HEK293 (cell line): ENCODE results near the gene C1orf52.

Experiments
- CTCF ChIA-PET: fragments of 350-600 bp; formaldehyde crosslinking; extraction: SDS; loops from one replicate; lab custom pipeline; 2021; ENCODE audit warnings: antibody characterized with exemption; lab: Yijun Ruan, JAX
- POLR2A ChIA-PET: fragments of 300-600 bp; formaldehyde crosslinking; extraction: SDS; loops from one replicate; lab custom pipeline; 2020; ENCODE audit warnings: antibody characterized with exemption, inconsistent platforms; lab: Yijun Ruan, JAX
- H3K27ac ChIP-seq: fragments of 200-500 bp; sonication (Bioruptor generic); 2 replicates; pipeline ENCODE4 v1.5.1; 2014; ENCODE audit warnings: low read depth, low read length, control low read depth, inconsistent platforms; ENCODE audit errors: extremely low read depth
- H3K36me3 ChIP-seq, 2 experiments: fragments of 200-500 bp in 1 of 2; sonication (Bioruptor generic) in 1 of 2; 1 replicate in 1 of 2; 2 replicates in 1 of 2; pipeline ENCODE4 v1.5.1; 2014 to 2017; ENCODE audit warnings: inconsistent platforms in 2 of 2, low read length in 2 of 2; ENCODE audit not compliant: control insufficient read depth in 2 of 2, insufficient read depth in 1 of 2
- H3K4me1 ChIP-seq: fragments of 200-500 bp; sonication (Bioruptor generic); 2 replicates; pipeline ENCODE4 v1.5.1; 2014; ENCODE audit warnings: mild to moderate bottlenecking, low read length, inconsistent platforms; ENCODE audit not compliant: control insufficient read depth, insufficient read depth
- H3K4me3 ChIP-seq: 2 replicates; pipeline ENCODE4 v1.5.1; 2011; ENCODE audit warnings: low read depth, mild to moderate bottlenecking, control low read depth, low read length, moderate library complexity
- H3K9me3 ChIP-seq: fragments of 200-500 bp; sonication (Bioruptor generic); 2 replicates; pipeline ENCODE4 v1.5.1; 2014; ENCODE audit warnings: low read depth, low read length, inconsistent platforms; ENCODE audit not compliant: control insufficient read depth, insufficient read depth
- HOXD13 ChIP-seq: sonication (generic); formaldehyde crosslinking; IDR thresholded peaks from 2 replicates; pipeline ENCODE4 v1.8.0; 2022; ENCODE audit warnings: missing genetic modification reagents, borderline replicate concordance
- KLF1 ChIP-seq: fragments of 450-650 bp; formaldehyde crosslinking; IDR thresholded peaks from 2 replicates; pipeline ENCODE4 v1.5.1; 2016; ENCODE audit warnings: missing biosample characterization, missing genetic modification characterization
- SALL2 ChIP-seq: fragments of 450-650 bp; formaldehyde crosslinking; IDR thresholded peaks from 2 replicates; pipeline ENCODE4 v1.5.0; 2017; ENCODE audit warnings: missing biosample characterization, mild to moderate bottlenecking, missing genetic modification characterization, borderline replicate concordance
- ZBTB8A ChIP-seq: fragments of 450-650 bp; formaldehyde crosslinking; IDR thresholded peaks from 2 replicates; pipeline ENCODE4 v1.5.1; 2016; ENCODE audit warnings: missing biosample characterization, missing genetic modification characterization
- ZNF223 ChIP-seq: fragments of 450-650 bp; formaldehyde crosslinking; IDR thresholded peaks from 2 replicates; pipeline ENCODE4 v1.5.1; 2016; ENCODE audit warnings: missing biosample characterization, missing genetic modification characterization
- ZNF274 ChIP-seq, 2 experiments: fragments of 200-500 bp in 1 of 2; fragments of 450-650 bp in 1 of 2; sonication (Bioruptor generic) in 1 of 2; formaldehyde crosslinking in 1 of 2; IDR thresholded peaks; 2 replicates each; pipeline versions ENCODE4 v1.5.1 to v1.6.1; 2014 to 2016; ENCODE audit warnings: borderline replicate concordance in 1 of 2, inconsistent platforms in 1 of 2, low read length in 1 of 2, missing biosample characterization in 1 of 2, missing genetic modification characterization in 1 of 2
- ZNF530 ChIP-seq: fragments of 450-650 bp; formaldehyde crosslinking; IDR thresholded peaks from 2 replicates; pipeline ENCODE4 v1.5.1; 2016; ENCODE audit warnings: low read depth, missing biosample characterization, missing genetic modification characterization
- ZNF558 ChIP-seq: fragments of 450-650 bp; formaldehyde crosslinking; IDR thresholded peaks from 2 replicates; pipeline ENCODE4 v1.5.1; 2016; ENCODE audit warnings: missing biosample characterization, missing genetic modification characterization
- ZNF560 ChIP-seq: fragments of 450-650 bp; formaldehyde crosslinking; IDR thresholded peaks from 2 replicates; pipeline ENCODE4 v1.5.1; 2017; ENCODE audit warnings: missing biosample characterization, missing genetic modification characterization, borderline replicate concordance
- ZNF621 ChIP-seq: fragments of 450-650 bp; formaldehyde crosslinking; IDR thresholded peaks from 2 replicates; pipeline ENCODE4 v1.5.1; 2017; ENCODE audit warnings: missing biosample characterization, missing genetic modification characterization
- ZNF76 ChIP-seq: fragments of 450-650 bp; formaldehyde crosslinking; IDR thresholded peaks from 2 replicates; pipeline ENCODE4; 2016; ENCODE audit warnings: low read depth, missing biosample characterization, missing genetic modification characterization, borderline replicate concordance
- TF ChIP-seq, protein P1 (sequence below): fragments of 450-650 bp; formaldehyde crosslinking; IDR thresholded peaks from 2 replicates; pipeline ENCODE4 v1.5.1; 2016; ENCODE audit warnings: missing biosample characterization, missing genetic modification characterization
- TF ChIP-seq, protein P2 (sequence below): fragments of 450-650 bp; formaldehyde crosslinking; IDR thresholded peaks from 2 replicates; pipeline ENCODE4 v1.5.1; 2017; ENCODE audit warnings: missing biosample characterization, missing genetic modification characterization
- TF ChIP-seq, protein P3 (sequence below): fragments of 450-650 bp; formaldehyde crosslinking; IDR thresholded peaks from 2 replicates; pipeline ENCODE4 v1.5.1; 2016; ENCODE audit warnings: missing biosample characterization, missing genetic modification characterization, borderline replicate concordance
- TF ChIP-seq, protein P4 (sequence below): fragments of 450-650 bp; formaldehyde crosslinking; IDR thresholded peaks from 2 replicates; pipeline ENCODE4 v1.5.1; 2016; ENCODE audit warnings: missing biosample characterization, missing genetic modification characterization
- TF ChIP-seq, protein P5 (sequence below): fragments of 450-650 bp; formaldehyde crosslinking; conservative IDR thresholded peaks from 2 replicates; pipeline ENCODE4 v1.5.1; 2016; ENCODE audit warnings: low read depth, missing biosample characterization, missing genetic modification characterization
- TF ChIP-seq, protein P6 (sequence below): fragments of 450-650 bp; formaldehyde crosslinking; IDR thresholded peaks from 2 replicates; pipeline ENCODE4 v1.5.1; 2017; ENCODE audit warnings: missing biosample characterization, missing genetic modification characterization
- TF ChIP-seq, protein P7 (sequence below): fragments of 450-650 bp; formaldehyde crosslinking; IDR thresholded peaks from 2 replicates; pipeline ENCODE4 v1.5.1; 2016; ENCODE audit warnings: missing biosample characterization, missing genetic modification characterization

The C1orf52 gene

DNA sequence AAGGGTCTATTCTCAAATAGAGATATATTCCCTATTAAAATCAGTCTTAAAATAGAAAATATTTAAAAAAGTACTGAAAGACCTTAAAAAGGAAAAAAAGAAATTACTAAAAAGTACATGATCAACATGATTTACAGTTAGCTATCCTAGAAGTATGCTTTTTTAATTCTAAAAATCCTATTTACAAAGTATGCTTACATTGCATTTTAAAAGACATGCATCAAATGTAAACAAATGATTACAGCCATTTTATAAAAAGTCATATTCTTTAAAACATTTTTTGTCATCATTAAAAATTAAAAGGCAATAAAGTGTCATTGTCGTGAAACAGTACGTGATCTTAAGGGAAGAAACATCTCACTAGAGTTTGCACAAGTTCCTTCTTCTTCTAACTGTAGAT, 7.9 kb upstream of the C1orf52 start:
- Histone ChIP-seq H3K4me3 (no peak overlapping the region), H3K27ac (no peak overlapping the region), H3K9me3 (no peaks in the 10 kb centered on the region), H3K4me1 (no peaks in the 10 kb centered on the region), H3K36me3 (peaks cover 58 to 67% of the 10 kb centered on the region in 2 experiments)
- ChIA-PET POLR2A (no interaction called here), CTCF (interaction anchor here (0.6 to 1.5 kb wide), 3 partner anchors 41 to 464 kb away, joined by 3 to 4 read pairs (median 3); no protein-coding TSS in a partner anchor)
- TF ChIP-seq, protein P1, sequence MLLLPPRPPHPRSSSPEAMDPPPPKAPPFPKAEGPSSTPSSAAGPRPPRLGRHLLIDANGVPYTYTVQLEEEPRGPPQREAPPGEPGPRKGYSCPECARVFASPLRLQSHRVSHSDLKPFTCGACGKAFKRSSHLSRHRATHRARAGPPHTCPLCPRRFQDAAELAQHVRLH (tag by site-specific recombination), result no peak
- no peak for TF ChIP-seq ZNF274 (IDR thresholded peaks at IDR 0.05; ENCODE audit: low read length)
- no peak for TF ChIP-seq ZNF274 (tag by site-specific recombination; IDR thresholded peaks at IDR 0.05; ENCODE audit: borderline replicate concordance)
- no peak for TF ChIP-seq ZNF223
- no peak for TF ChIP-seq ZNF560
- TF ChIP-seq, protein P2, sequence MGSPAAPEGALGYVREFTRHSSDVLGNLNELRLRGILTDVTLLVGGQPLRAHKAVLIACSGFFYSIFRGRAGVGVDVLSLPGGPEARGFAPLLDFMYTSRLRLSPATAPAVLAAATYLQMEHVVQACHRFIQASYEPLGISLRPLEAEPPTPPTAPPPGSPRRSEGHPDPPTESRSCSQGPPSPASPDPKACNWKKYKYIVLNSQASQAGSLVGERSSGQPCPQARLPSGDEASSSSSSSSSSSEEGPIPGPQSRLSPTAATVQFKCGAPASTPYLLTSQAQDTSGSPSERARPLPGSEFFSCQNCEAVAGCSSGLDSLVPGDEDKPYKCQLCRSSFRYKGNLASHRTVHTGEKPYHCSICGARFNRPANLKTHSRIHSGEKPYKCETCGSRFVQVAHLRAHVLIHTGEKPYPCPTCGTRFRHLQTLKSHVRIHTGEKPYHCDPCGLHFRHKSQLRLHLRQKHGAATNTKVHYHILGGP (tag by site-specific recombination), result no peak
- no peak for TF ChIP-seq ZBTB8A (tag by site-specific recombination)
- no peak for TF ChIP-seq HOXD13 (CRISPR knock-in tag)
- no peak for TF ChIP-seq ZNF621 (tag by site-specific recombination)

DNA sequence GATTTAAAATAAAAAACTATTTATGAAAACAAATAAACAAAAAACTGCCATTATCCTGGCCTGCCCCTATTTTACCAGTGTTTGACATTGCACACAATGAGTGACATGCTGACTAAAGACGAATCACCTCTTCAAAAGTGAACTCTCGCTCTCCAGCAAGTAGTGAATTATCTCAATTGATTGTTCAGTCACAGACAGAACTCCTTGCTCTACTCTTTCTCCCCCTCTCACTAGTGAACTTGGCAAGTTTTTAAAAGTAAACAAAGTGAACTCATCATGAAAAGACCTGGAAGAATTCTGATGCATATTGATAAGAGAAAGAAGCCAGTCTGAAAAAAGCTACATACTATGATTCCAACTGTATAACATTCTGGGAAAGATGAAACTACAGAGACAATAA, 4.7 kb upstream of the C1orf52 start:
- CTCF ChIA-PET, result interaction anchor here (0.7 to 1.5 kb wide), 2 partner anchors 216 to 319 kb away, joined by 3 to 7 read pairs; partner anchors contain the start of gene MCOLN3
- Histone ChIP-seq H3K9me3 (no peaks in the 10 kb centered on the region), H3K4me1 (no peaks in the 10 kb centered on the region), H3K4me3 (no peak overlapping the region), H3K36me3 (peaks cover 40 to 43% of the 10 kb centered on the region in 2 experiments), H3K27ac (no peak overlapping the region)
- POLR2A ChIA-PET, result interaction anchor here (0.7 to 1.2 kb wide), 2 partner anchors 12 to 243 kb away, joined by 3 to 4 read pairs; partner anchors contain the start of gene BCL10
- no peak for TF ChIP-seq KLF1 (tag by site-specific recombination)
- TF ChIP-seq, protein P3, sequence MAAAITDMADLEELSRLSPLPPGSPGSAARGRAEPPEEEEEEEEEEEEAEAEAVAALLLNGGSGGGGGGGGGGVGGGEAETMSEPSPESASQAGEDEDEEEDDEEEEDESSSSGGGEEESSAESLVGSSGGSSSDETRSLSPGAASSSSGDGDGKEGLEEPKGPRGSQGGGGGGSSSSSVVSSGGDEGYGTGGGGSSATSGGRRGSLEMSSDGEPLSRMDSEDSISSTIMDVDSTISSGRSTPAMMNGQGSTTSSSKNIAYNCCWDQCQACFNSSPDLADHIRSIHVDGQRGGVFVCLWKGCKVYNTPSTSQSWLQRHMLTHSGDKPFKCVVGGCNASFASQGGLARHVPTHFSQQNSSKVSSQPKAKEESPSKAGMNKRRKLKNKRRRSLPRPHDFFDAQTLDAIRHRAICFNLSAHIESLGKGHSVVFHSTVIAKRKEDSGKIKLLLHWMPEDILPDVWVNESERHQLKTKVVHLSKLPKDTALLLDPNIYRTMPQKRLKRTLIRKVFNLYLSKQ (tag by site-specific recombination), result no peak
- TF ChIP-seq, protein P4, sequence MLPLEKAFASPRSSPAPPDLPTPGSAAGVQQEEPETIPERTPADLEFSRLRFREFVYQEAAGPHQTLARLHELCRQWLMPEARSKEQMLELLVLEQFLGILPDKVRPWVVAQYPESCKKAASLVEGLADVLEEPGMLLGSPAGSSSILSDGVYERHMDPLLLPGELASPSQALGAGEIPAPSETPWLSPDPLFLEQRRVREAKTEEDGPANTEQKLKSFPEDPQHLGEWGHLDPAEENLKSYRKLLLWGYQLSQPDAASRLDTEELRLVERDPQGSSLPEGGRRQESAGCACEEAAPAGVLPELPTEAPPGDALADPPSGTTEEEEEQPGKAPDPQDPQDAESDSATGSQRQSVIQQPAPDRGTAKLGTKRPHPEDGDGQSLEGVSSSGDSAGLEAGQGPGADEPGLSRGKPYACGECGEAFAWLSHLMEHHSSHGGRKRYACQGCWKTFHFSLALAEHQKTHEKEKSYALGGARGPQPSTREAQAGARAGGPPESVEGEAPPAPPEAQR (tag by site-specific recombination), result no peak
- TF ChIP-seq, protein P5, sequence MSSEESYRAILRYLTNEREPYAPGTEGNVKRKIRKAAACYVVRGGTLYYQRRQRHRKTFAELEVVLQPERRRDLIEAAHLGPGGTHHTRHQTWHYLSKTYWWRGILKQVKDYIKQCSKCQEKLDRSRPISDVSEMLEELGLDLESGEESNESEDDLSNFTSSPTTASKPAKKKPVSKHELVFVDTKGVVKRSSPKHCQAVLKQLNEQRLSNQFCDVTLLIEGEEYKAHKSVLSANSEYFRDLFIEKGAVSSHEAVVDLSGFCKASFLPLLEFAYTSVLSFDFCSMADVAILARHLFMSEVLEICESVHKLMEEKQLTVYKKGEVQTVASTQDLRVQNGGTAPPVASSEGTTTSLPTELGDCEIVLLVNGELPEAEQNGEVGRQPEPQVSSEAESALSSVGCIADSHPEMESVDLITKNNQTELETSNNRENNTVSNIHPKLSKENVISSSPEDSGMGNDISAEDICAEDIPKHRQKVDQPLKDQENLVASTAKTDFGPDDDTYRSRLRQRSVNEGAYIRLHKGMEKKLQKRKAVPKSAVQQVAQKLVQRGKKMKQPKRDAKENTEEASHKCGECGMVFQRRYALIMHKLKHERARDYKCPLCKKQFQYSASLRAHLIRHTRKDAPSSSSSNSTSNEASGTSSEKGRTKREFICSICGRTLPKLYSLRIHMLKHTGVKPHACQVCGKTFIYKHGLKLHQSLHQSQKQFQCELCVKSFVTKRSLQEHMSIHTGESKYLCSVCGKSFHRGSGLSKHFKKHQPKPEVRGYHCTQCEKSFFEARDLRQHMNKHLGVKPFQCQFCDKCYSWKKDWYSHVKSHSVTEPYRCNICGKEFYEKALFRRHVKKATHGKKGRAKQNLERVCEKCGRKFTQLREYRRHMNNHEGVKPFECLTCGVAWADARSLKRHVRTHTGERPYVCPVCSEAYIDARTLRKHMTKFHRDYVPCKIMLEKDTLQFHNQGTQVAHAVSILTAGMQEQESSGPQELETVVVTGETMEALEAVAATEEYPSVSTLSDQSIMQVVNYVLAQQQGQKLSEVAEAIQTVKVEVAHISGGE (tag by site-specific recombination), result no peak
- TF ChIP-seq, protein P2 (tag by site-specific recombination), result no peak
- no peak for TF ChIP-seq ZNF530 (tag by site-specific recombination)
- TF ChIP-seq, protein P6, sequence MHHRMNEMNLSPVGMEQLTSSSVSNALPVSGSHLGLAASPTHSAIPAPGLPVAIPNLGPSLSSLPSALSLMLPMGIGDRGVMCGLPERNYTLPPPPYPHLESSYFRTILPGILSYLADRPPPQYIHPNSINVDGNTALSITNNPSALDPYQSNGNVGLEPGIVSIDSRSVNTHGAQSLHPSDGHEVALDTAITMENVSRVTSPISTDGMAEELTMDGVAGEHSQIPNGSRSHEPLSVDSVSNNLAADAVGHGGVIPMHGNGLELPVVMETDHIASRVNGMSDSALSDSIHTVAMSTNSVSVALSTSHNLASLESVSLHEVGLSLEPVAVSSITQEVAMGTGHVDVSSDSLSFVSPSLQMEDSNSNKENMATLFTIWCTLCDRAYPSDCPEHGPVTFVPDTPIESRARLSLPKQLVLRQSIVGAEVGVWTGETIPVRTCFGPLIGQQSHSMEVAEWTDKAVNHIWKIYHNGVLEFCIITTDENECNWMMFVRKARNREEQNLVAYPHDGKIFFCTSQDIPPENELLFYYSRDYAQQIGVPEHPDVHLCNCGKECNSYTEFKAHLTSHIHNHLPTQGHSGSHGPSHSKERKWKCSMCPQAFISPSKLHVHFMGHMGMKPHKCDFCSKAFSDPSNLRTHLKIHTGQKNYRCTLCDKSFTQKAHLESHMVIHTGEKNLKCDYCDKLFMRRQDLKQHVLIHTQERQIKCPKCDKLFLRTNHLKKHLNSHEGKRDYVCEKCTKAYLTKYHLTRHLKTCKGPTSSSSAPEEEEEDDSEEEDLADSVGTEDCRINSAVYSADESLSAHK (tag by site-specific recombination), result no peak
- TF ChIP-seq ZNF558, result no peak
- TF ChIP-seq SALL2 (tag by site-specific recombination), result no peak
- TF ChIP-seq, protein P7, sequence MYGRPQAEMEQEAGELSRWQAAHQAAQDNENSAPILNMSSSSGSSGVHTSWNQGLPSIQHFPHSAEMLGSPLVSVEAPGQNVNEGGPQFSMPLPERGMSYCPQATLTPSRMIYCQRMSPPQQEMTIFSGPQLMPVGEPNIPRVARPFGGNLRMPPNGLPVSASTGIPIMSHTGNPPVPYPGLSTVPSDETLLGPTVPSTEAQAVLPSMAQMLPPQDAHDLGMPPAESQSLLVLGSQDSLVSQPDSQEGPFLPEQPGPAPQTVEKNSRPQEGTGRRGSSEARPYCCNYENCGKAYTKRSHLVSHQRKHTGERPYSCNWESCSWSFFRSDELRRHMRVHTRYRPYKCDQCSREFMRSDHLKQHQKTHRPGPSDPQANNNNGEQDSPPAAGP (tag by site-specific recombination), result no peak
- no peak for TF ChIP-seq ZNF76 (tag by site-specific recombination)
